Pons (tissue), 1 donor: ENCODE measurements around the gene C3orf49.

ENCODE experiments used
- DNase-seq: peaks from one replicate; pipeline ENCODE4 v3.0.0-alpha.2; 2016; ENCODE audit warnings: low spot score

The C3orf49 gene

GRCh38 chr3:63886858-63887257 lies 67.8 kb downstream of the C3orf49 start:
- DNase-seq = no peak

GRCh38 chr3:63891518-63891917 lies 72.4 kb downstream of the C3orf49 start:
- no peak for DNase-seq

- no peak for DNase-seq
Measured at GRCh38 chr3:63892773-63893352, 73.8 kb downstream of the C3orf49 start.

GRCh38 chr3:63895422-63896189 lies 76.5 kb downstream of the C3orf49 start:
- no peak for DNase-seq

GRCh38 chr3:63896332-63897030 lies 77.4 kb downstream of the C3orf49 start:
- DNase-seq = no peak
